HG03135 (cell line): ENCODE measurements around the gene C19orf81.

Experiments used
- ATAC-seq: cut with Tn5 transposase; IDR thresholded peaks from one replicate; pipeline ENCODE4 v1.9.1; 2021; ENCODE audit warnings: mild to moderate bottlenecking, moderate library complexity; ENCODE audit not compliant: unreplicated experiment

The C19orf81 gene

GRCh38 chr19:50658441-50659317 is 9.4 kb downstream of the C19orf81 start:
- ATAC-seq, result no peak

- no peak for ATAC-seq
Observed at GRCh38 chr19:50659318-50660087, 10.3 kb downstream of the C19orf81 start.

DNA sequence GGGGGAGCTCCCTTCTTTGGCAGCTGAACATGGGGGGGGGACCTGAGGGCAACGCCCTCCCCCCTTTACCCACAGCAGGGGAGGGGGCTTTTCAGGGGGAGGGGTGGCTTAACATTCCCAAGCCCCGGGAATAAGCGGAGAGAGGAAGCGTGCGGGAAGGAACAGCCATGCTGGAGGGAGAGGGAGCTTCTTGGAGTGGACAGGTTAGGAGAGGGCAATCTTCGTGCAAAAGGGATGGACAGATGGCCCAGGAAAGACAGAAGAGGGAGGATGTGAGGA is 10.8 kb downstream of the C19orf81 start:
- no peak for ATAC-seq

DNA sequence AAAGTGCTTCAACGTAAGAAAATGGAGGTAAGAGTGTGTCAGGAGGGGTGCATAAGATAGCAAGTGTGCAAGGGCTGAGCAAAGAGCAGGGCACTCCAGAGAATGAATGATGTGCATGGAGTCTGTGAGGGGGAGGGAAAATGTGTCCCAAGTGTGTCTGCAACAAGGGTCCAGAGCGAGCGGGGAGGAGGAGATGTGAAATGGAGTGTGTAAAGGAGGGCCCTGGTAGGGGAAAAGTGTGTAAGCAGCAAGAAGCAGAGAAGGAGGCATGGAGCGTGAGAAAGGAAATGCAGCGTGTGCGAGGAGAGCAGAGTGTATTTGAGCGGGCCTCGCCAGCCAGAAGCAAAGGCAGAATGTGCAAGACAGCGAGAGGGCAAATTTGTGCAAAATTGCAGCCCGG is 11.8 kb downstream of the C19orf81 start:
- ATAC-seq, result no peak

- ATAC-seq, result no peak
Observed at GRCh38 chr19:50661766-50662650, 12.8 kb downstream of the C19orf81 start.

DNA sequence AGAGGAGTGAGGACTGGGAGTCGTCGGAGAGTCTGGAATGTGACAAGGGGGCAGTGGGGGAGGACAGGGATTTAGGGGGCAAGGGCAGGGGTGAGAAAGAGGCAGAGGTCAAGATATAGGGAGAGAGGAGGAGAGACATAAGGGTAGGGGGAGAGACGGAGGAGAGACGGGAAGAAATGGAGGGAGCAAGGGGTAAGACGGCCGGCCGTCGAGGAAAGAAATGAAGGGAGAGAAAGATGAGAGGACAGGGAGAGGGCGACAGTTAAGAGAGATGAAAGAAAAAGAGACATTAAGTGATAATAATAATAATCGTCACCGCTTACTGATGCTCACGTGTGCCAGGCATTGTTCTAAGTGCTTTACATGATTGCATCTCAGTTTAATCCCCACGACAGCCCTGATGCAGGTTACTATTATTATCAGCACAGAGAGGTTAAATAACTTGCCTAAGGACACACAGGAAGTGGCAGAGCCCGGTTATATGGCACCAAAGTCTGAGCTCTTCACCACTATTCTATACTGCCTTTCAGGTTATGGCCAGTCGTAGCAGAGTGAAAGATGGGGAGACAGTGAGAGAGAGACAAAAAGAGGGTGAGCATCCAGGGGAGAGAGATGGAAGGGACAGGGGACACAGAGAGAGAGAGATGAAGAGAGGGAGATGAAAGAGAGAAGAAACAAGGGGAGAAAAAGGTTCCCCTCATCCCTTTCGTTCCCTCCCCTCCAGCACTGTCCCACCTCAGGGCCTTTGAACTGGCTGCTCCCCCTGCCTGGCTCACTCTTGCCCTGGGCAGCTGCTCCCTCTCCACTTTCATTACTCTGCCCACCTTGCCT is 13.6 kb downstream of the C19orf81 start:
- ATAC-seq, result no peak

DNA sequence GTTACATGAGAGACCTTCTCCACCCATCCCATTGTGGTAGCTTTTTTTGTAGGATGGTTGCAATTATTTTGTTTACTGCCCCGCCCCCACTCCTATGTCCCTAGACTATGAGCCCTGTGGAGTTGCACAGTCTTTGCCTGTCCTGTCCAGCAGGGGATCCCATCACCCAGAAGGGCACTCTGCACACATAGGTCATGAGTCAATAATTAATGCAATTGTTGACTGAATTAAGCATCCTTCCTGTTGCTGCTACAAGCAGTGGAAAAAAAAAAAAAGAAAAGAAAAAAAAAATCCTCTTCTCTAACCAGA is 14.2 kb downstream of the C19orf81 start:
- no peak for ATAC-seq

DNA sequence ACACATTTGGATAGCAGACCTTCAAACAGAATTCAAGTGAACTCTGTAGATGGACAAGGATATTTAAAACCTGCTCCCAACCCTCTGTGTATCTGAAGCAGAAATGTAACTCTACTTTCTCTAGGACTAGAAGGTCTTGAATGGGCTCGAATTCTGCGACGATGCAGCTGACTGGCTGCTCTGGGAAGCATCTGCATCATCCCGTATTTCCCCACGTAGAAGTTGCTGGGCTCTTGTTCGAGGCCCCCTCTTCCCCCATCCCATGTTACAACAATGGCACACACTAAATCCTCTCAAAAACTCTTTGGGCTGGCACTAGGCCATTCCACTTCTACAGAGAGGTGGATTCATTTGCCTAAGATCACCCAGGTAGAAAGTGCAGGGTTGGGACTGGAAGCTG is 15.0 kb downstream of the C19orf81 start:
- ATAC-seq, result no peak

- no peak for ATAC-seq
Observed at GRCh38 chr19:50666346-50667176, 17.3 kb downstream of the C19orf81 start.

DNA sequence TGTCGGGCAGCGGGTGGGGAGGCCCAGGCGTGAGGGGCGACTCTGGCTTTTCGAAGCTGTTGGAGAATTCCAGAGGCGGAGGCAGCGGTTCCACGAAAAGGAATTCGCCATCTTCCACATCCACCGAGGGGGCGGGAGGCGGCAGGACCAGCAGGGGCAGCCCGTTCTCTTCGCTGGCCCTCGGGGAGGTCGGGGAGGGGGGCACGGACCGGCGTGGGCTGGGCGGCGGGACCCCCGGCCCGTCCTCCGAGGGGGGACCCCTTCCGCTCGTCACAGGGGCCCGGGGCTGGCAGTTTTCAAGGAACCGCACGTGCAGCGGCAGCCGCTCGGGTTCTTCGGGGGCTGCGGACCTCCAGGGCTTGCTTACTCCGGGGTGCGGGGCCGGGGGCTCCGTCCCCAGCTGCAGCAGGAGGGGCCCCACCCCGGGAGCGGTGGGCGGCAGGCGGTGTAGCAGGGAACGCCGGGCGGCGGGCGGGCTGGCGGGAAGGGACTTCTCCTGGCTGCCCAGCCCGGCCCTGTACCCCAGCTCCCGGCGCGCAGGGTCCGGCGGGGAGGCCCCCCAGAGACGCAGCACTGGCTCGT is 18.0 kb downstream of the C19orf81 start:
- ATAC-seq, result no peak

DNA sequence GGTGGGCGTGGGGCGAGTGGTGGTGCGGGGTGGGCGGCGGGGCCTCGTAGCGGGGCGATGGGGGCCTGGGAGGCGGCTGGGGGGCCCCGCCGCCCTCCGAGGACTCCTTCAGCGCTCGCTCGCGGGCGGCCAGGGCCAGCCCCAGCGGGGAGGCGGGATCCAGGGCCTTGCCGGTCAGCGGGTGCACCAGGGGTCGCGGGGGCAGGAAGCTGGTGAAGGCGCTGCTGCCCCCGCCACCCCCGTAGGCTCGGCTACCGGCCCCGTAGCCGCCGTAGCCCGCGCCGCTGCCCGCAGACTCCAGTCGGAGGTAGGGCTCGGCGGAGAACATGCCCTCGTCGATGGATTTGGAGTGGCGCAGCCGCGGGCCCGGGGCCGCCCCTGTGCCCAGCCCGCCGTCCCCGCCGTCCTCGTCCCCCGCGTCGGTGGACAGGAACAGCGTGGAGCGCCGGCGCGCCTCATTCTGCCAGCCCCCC is 18.6 kb downstream of the C19orf81 start:
- no peak for ATAC-seq

GRCh38 chr19:50668416-50668815 is 19.2 kb downstream of the C19orf81 start:
- ATAC-seq, result no peak

GRCh38 chr19:50668879-50669278 is 19.6 kb downstream of the C19orf81 start:
- ATAC-seq, result no peak

GRCh38 chr19:50669302-50670101 is 20.3 kb downstream of the C19orf81 start:
- no peak for ATAC-seq

- no peak for ATAC-seq
Observed at GRCh38 chr19:50670102-50670380, 20.8 kb downstream of the C19orf81 start.

- no peak for ATAC-seq
Observed at GRCh38 chr19:50673118-50673517, 23.9 kb downstream of the C19orf81 start.

GRCh38 chr19:50676625-50677197 is 27.5 kb downstream of the C19orf81 start:
- ATAC-seq, result no peak

GRCh38 chr19:50677636-50678035 is 28.4 kb downstream of the C19orf81 start:
- ATAC-seq, result no peak
